SK-N-SH treated with all-trans-retinoic acid at 6 μM for 48 hours (cell line): Measurements from ENCODE around the gene RBM47.

Experiments used
- RARB ChIP-seq: fragments of 250-450 bp; sonication (Bioruptor Pico); IDR thresholded peaks from 2 replicates; pipeline ENCODE4 v1.8.0; 2021; ENCODE audit warnings: mild to moderate bottlenecking, moderate library complexity
- ZFP3 ChIP-seq: fragments of 250-450 bp; sonication (Bioruptor Pico); IDR thresholded peaks from 2 replicates; pipeline ENCODE4 v1.5.0; 2020; ENCODE audit warnings: mild to moderate bottlenecking, moderate library complexity
- TF ChIP-seq, protein P1 (sequence below): fragments of 250-450 bp; sonication (Bioruptor Pico); IDR thresholded peaks from 2 replicates; pipeline ENCODE4 v1.5.1; 2021; ENCODE audit warnings: mild to moderate bottlenecking, moderate library complexity
- TF ChIP-seq, protein P2 (sequence below): fragments of 250-450 bp; sonication (Bioruptor Pico); IDR thresholded peaks from 2 replicates; pipeline ENCODE4 v1.5.1; 2020; ENCODE audit warnings: low read depth, mild to moderate bottlenecking, moderate library complexity
- TF ChIP-seq, protein P3 (sequence below): fragments of 250-450 bp; sonication (Bioruptor Pico); IDR thresholded peaks from 2 replicates; pipeline ENCODE4 v1.8.0; 2020; ENCODE audit warnings: mild to moderate bottlenecking, moderate library complexity, borderline replicate concordance

- TF ChIP-seq, protein P1, sequence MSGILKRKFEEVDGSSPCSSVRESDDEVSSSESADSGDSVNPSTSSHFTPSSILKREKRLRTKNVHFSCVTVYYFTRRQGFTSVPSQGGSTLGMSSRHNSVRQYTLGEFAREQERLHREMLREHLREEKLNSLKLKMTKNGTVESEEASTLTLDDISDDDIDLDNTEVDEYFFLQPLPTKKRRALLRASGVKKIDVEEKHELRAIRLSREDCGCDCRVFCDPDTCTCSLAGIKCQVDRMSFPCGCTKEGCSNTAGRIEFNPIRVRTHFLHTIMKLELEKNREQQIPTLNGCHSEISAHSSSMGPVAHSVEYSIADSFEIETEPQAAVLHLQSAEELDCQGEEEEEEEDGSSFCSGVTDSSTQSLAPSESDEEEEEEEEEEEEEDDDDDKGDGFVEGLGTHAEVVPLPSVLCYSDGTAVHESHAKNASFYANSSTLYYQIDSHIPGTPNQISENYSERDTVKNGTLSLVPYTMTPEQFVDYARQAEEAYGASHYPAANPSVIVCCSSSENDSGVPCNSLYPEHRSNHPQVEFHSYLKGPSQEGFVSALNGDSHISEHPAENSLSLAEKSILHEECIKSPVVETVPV (CRISPR knock-in tag), result no peak
- TF ChIP-seq RARB (CRISPR knock-in tag) (no peak), ZFP3 (no peak)
- TF ChIP-seq, protein P2, sequence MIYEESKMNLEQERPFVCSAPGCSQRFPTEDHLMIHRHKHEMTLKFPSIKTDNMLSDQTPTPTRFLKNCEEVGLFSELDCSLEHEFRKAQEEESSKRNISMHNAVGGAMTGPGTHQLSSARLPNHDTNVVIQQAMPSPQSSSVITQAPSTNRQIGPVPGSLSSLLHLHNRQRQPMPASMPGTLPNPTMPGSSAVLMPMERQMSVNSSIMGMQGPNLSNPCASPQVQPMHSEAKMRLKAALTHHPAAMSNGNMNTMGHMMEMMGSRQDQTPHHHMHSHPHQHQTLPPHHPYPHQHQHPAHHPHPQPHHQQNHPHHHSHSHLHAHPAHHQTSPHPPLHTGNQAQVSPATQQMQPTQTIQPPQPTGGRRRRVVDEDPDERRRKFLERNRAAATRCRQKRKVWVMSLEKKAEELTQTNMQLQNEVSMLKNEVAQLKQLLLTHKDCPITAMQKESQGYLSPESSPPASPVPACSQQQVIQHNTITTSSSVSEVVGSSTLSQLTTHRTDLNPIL (CRISPR knock-in tag), result no peak
- TF ChIP-seq, protein P3, sequence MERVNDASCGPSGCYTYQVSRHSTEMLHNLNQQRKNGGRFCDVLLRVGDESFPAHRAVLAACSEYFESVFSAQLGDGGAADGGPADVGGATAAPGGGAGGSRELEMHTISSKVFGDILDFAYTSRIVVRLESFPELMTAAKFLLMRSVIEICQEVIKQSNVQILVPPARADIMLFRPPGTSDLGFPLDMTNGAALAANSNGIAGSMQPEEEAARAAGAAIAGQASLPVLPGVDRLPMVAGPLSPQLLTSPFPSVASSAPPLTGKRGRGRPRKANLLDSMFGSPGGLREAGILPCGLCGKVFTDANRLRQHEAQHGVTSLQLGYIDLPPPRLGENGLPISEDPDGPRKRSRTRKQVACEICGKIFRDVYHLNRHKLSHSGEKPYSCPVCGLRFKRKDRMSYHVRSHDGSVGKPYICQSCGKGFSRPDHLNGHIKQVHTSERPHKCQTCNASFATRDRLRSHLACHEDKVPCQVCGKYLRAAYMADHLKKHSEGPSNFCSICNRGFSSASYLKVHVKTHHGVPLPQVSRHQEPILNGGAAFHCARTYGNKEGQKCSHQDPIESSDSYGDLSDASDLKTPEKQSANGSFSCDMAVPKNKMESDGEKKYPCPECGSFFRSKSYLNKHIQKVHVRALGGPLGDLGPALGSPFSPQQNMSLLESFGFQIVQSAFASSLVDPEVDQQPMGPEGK (CRISPR knock-in tag), result no peak
Measured at GRCh38 chr4:40506492-40506891, 123.2 kb downstream of the RBM47 start.
